ENCODE results near the gene BPNT1.

GRCh38 chr1:220135755-220136154 lies 46.2 kb upstream of the BPNT1 start:
- no peak for TF ChIP-seq CTCF (IDR thresholded peaks at IDR 0.05)
- no peak for TF ChIP-seq POLR2AphosphoS5 (IDR thresholded peaks at IDR 0.05; ENCODE audit: insufficient read depth in 1 of 2, low read depth in 1 of 2)
- no peak for TF ChIP-seq POLR2A (IDR thresholded peaks at IDR 0.05)
